Colonic mucosa (tissue), 2 donors: ENCODE data around the gene SAXO2. TPM values are rescaled to one million over a fixed set of nuclear protein-coding genes. Genes with fewer than 3 reads are reported as not detected.

ENCODE experiments used
- total RNA-seq, 2 donors: library from RNA; stranded (reverse); fragmentation: NEBNext Ultra II Directional in 1 of 2; extraction: Animal tissue kit (Norgen Biotek cat#: 25700) in 1 of 2; gene quantifications; one replicate each; pipeline ENCODE4 v1.2.1, GENCODE V29; 2021
- donor health status: DM: no; HTN: no; CAD: no.
- donor health status: DM: no; HTN: no; CAD: no.

The SAXO2 gene
- total RNA-seq, 2 donors from 2014 or later: 0.67 to 0.93 TPM

Other genes with a start within 250 kb of the SAXO2 start
- 1 to 10 TPM in 1 of 2 donors, under 1 TPM in 1; 0.72 to 1.1 TPM for gene MEX3B, start 216.8 kb upstream of the SAXO2 start, total RNA-seq
- 10 to 100 TPM; 27.4 to 38.9 TPM for gene EFL1, start 84 bp upstream of the SAXO2 start, total RNA-seq
- 1 to 10 TPM; 1.4 to 1.8 TPM for gene GOLGA6L10, start 86.7 kb downstream of the SAXO2 start, total RNA-seq
- 1 to 10 TPM; 3.0 TPM for gene GOLGA6L9, start 167.0 kb downstream of the SAXO2 start, total RNA-seq